Neuronal stem cell (in vitro differentiated cells): Measurements from ENCODE around the gene PLCXD1.
A peak's percentile ranks its signal among the peaks of the same experiment; 100 is the strongest.

Source experiments
- DNase-seq: peaks from one replicate; pipeline ENCODE4 v3.0.0-alpha.2; 2013; ENCODE audit warnings: low spot score
- H2AFZ ChIP-seq: one replicate; pipeline ENCODE4 v1.6.1; 2013; ENCODE audit warnings: mild to moderate bottlenecking, low read length, inconsistent platforms
- H2AK5ac ChIP-seq: 2 replicates; pipeline ENCODE4 v1.6.1; 2013; ENCODE audit warnings: low read depth, mild to moderate bottlenecking, inconsistent platforms, low read length, moderate library complexity, mixed read lengths
- H2BK120ac ChIP-seq: 2 replicates; pipeline ENCODE4 v1.6.1; 2013; ENCODE audit warnings: low read depth, mild to moderate bottlenecking, inconsistent platforms, low read length, moderate library complexity, mixed read lengths
- H2BK12ac ChIP-seq: one replicate; pipeline ENCODE4 v1.6.1; 2013; ENCODE audit warnings: low read length, inconsistent platforms
- H2BK15ac ChIP-seq: 2 replicates; pipeline ENCODE4 v1.6.1; 2013; ENCODE audit warnings: mild to moderate bottlenecking, low read length, inconsistent platforms, mixed read lengths
- H2BK5ac ChIP-seq: one replicate; pipeline ENCODE4 v1.6.1; 2013; ENCODE audit warnings: inconsistent platforms, mild to moderate bottlenecking, low read length, moderate library complexity
- H3K14ac ChIP-seq: one replicate; pipeline ENCODE4 v1.6.1; 2013; ENCODE audit warnings: low read length, inconsistent platforms
- H3K18ac ChIP-seq: 2 replicates; pipeline ENCODE4 v1.6.1; 2013; ENCODE audit warnings: low read length, inconsistent platforms
- H3K23ac ChIP-seq: 2 replicates; pipeline ENCODE4 v1.6.1; 2013; ENCODE audit warnings: low read depth, mild to moderate bottlenecking, mixed read lengths, low read length, inconsistent platforms; ENCODE audit not compliant: poor library complexity
- H3K27ac ChIP-seq: replicated peaks from 3 replicates; pipeline ENCODE4 v1.5.1; 2013; ENCODE audit warnings: low read length, inconsistent platforms
- H3K27me3 ChIP-seq, 3 experiments: 2 replicates each; pipeline ENCODE4 v1.6.1; 2013; ENCODE audit warnings: low read length in 3 of 3, mild to moderate bottlenecking in 2 of 3, inconsistent platforms in 1 of 3, low read depth in 1 of 3, mixed read lengths in 1 of 3, moderate library complexity in 1 of 3; ENCODE audit not compliant: control insufficient read depth in 3 of 3, insufficient read depth in 3 of 3
- H3K36me3 ChIP-seq, 2 donors: replicated peaks in 1 of 2; 2 replicates each; pipeline ENCODE4 v1.6.1; 2013; ENCODE audit warnings: low read length in 2 of 2; ENCODE audit not compliant: control insufficient read depth in 2 of 2, insufficient read depth in 2 of 2
- H3K4ac ChIP-seq: 2 replicates; pipeline ENCODE4 v1.6.1; 2013; ENCODE audit warnings: inconsistent platforms, mild to moderate bottlenecking, low read length, moderate library complexity
- H3K4me1 ChIP-seq, 2 donors: 1 replicate in 1 of 2; 2 replicates in 1 of 2; pipeline ENCODE4 v1.6.1; 2013; ENCODE audit warnings: low read length in 2 of 2, low read depth in 1 of 2; ENCODE audit not compliant: control insufficient read depth in 2 of 2, insufficient read depth in 1 of 2
- H3K4me2 ChIP-seq: one replicate; pipeline ENCODE4 v1.6.1; 2013; ENCODE audit warnings: mild to moderate bottlenecking, low read length, inconsistent platforms; ENCODE audit not compliant: insufficient read depth, poor library complexity, severe bottlenecking
- H3K4me3 ChIP-seq, 2 donors: 2 replicates each; pipeline ENCODE4 v1.5.1; 2013; ENCODE audit warnings: low read length in 2 of 2, mild to moderate bottlenecking in 2 of 2, inconsistent platforms in 1 of 2, moderate library complexity in 1 of 2
- H3K79me1 ChIP-seq: one replicate; pipeline ENCODE4 v1.6.1; 2013; ENCODE audit warnings: low read depth, mild to moderate bottlenecking, inconsistent platforms, low read length, moderate library complexity
- H3K9ac ChIP-seq: one replicate; pipeline ENCODE4 v1.6.1; 2013; ENCODE audit warnings: mild to moderate bottlenecking, low read depth, low read length, inconsistent platforms; ENCODE audit not compliant: poor library complexity
- H3K9me3 ChIP-seq, 2 donors: replicated peaks in 1 of 2; 2 replicates each; pipeline versions ENCODE3 to v1.6.1; 2013; ENCODE audit warnings: low read length in 2 of 2, mild to moderate bottlenecking in 2 of 2, inconsistent platforms in 1 of 2, low read depth in 1 of 2, mixed read lengths in 1 of 2, moderate library complexity in 1 of 2; ENCODE audit not compliant: control insufficient read depth in 2 of 2, insufficient read depth in 1 of 2
- H4K8ac ChIP-seq: one replicate; pipeline ENCODE4 v1.6.1; 2013; ENCODE audit warnings: low read depth, mild to moderate bottlenecking, inconsistent platforms, low read length, moderate library complexity
- H4K91ac ChIP-seq: one replicate; pipeline ENCODE4 v1.6.1; 2013; ENCODE audit warnings: low read length, low read depth, mild to moderate bottlenecking, inconsistent platforms; ENCODE audit not compliant: poor library complexity
- WGBS, 2 donors: extraction: QIAGEN DNeasy Blood & Tissue Kit; methylation state at CpG; one replicate each; pipeline ENCODE4 v1.1.7; 2013; ENCODE audit warnings: missing lambda C conversion rate in 2 of 2, mixed read lengths in 1 of 2; ENCODE audit not compliant: insufficient read length in 2 of 2, insufficient replicate concordance in 1 of 2; ENCODE audit errors: extremely low coverage in 2 of 2; 5-methylcytosine and 5-hydroxymethylcytosine counted together

The PLCXD1 gene

DNA sequence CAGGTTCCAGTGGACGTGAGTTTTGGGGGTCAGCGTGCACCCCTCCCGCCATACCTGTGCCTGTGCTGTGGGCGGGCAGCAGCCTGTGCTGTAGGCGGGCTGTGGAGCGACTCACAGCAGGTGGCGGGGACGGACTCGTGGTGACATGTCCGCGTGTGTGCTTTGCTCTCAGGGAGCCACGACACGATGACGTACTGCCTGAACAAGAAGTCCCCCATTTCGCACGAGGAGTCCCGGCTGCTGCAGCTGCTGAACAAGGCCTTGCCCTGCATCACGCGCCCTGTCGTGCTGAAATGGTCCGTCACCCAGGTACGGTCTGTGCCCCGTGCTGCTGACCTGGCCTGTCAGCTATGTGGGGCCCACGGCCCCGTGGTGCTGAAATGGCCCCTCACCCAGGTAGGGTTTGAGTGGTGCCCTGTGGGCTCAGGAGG is 7.4 kb downstream of the PLCXD1 start:
- Histone ChIP-seq H3K27me3 (no peaks in the 10 kb centered on the region), H2BK120ac (no peak overlapping the region), H2AFZ (no peak overlapping the region), H4K91ac (no peak overlapping the region), H3K18ac (peak overlapping the region; percentile 28), H3K9ac (no peak overlapping the region), H3K4me3 (peak overlapping the region in 1 of 2 donors; percentile 65), H3K4me2 (no peak overlapping the region), H2BK5ac (no peak overlapping the region), H3K9me3 (peaks cover 18% of the 10 kb centered on the region in 2 donors), H3K4me1 (peaks cover 0 to 6% of the 10 kb centered on the region in 2 donors), H3K27ac (no peak overlapping the region), H2BK12ac (no peak overlapping the region), H2BK15ac (no peak overlapping the region), H3K36me3 (peaks cover 63 to 90% of the 10 kb centered on the region in 2 donors), H3K14ac (no peak overlapping the region), H3K23ac (peak overlapping the region; percentile 91), H3K4ac (no peak overlapping the region), H2AK5ac (no peak overlapping the region), H4K8ac (no peak overlapping the region), H3K79me1 (peaks cover 22% of the 10 kb centered on the region)
- no CpG with 5 or more reads among the region's 25 CpGs for WGBS, 2 donors
- no peak for DNase-seq

DNA sequence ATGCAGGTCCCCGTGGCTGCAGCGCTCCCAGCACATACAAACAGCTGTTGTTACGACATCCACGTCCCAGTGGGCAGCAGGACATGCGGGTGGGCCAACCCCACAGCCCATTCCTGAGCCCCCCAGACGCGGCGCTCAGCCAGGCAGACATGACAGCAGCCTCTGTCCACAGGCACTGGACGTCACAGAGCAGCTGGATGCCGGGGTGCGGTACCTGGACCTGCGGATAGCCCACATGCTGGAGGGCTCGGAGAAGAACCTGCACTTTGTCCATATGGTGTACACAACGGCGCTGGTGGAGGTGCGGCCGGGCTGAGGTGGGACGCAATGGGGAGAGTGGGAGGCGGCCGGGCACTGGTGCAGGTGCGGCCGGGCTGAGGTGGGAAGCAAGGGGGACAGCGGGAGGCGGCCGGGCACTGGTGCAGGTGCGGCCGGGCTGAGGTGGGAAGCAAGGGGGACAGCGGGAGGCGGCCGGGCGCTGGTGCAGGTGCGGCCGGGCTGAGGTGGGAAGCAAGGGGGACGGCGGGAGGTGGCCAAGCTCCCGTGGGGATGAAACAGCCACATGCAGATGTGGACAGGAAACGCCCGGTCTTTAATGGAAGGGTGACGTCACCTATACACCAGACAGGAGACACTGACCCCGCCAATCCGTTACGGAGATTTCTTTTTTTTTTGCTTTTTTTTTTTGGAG is 9.4 kb downstream of the PLCXD1 start:
- Histone ChIP-seq H3K36me3 (peaks cover 54 to 86% of the 10 kb centered on the region in 2 donors), H3K18ac (no peak overlapping the region), H2BK15ac (no peak overlapping the region), H2BK12ac (no peak overlapping the region), H3K79me1 (peaks cover 7% of the 10 kb centered on the region), H4K8ac (no peak overlapping the region), H4K91ac (no peak overlapping the region), H2BK5ac (peak overlapping the region; percentile 53), H3K14ac (peak overlapping the region; percentile 38), H3K27me3 (no peaks in the 10 kb centered on the region), H2BK120ac (no peak overlapping the region), H3K23ac (no peak overlapping the region), H3K27ac (no peak overlapping the region), H2AK5ac (no peak overlapping the region), H3K4me2 (no peak overlapping the region), H3K4ac (no peak overlapping the region), H3K9ac (no peak overlapping the region), H3K4me3 (no peak overlapping the region), H3K4me1 (no peaks in the 10 kb centered on the region), H3K9me3 (peaks cover 12 to 18% of the 10 kb centered on the region in 2 donors), H2AFZ (no peak overlapping the region)
- no peak for DNase-seq
- no CpG with 5 or more reads among the region's 42 CpGs for WGBS, 2 donors

DNA sequence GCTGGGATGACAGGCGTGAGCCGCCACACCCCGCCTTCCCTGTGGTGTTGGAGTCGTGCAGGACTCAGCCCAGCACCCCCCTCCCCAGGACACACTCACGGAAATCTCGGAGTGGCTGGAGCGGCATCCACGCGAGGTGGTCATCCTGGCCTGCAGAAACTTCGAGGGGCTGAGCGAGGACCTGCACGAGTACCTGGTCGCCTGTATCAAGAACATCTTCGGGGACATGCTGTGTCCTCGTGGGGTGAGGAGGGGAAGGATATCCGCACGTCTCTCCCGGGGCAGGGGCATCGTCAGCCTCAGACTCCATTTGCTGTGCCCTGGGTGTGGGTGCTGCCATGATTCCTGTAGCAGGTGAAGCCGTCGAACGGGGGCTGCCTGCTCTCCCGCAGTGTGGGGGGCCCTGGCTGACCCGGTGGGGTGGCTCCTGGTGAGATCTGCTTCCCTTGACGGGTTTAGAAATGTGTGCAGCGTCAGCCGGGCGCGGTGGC is 10.3 kb downstream of the PLCXD1 start:
- H3K23ac ChIP-seq, result no peak overlapping the region
- no peak overlapping the region for H3K27ac ChIP-seq
- H3K4ac ChIP-seq, result no peak overlapping the region
- no peak for DNase-seq
- H3K4me2 ChIP-seq, result no peak overlapping the region
- peaks cover 7% of the 10 kb centered on the region for H3K79me1 ChIP-seq
- no peak overlapping the region for H2BK12ac ChIP-seq
- H3K9me3 ChIP-seq, result peaks cover 14 to 20% of the 10 kb centered on the region in 2 donors
- H2AFZ ChIP-seq, result no peak overlapping the region
- H4K91ac ChIP-seq, result no peak overlapping the region
- H3K14ac ChIP-seq, result no peak overlapping the region
- no peak overlapping the region for H2BK120ac ChIP-seq
- peaks cover 53 to 82% of the 10 kb centered on the region in 2 donors for H3K36me3 ChIP-seq
- H3K18ac ChIP-seq, result no peak overlapping the region
- no peaks in the 10 kb centered on the region for H3K4me1 ChIP-seq
- no peak overlapping the region for H2BK15ac ChIP-seq
- no peaks in the 10 kb centered on the region for H3K27me3 ChIP-seq
- H4K8ac ChIP-seq, result no peak overlapping the region
- no peak overlapping the region for H3K9ac ChIP-seq
- WGBS, 2 donors, result no CpG with 5 or more reads among the region's 29 CpGs
- H2AK5ac ChIP-seq, result no peak overlapping the region
- peak overlapping the region in 1 of 2 donors; percentile 36 for H3K4me3 ChIP-seq
- no peak overlapping the region for H2BK5ac ChIP-seq
